K562 (cell line): Measurements from ENCODE around the gene PTRH1. TPM values are rescaled to one million over a fixed set of nuclear protein-coding genes. Genes with fewer than 3 reads are reported as not detected.

Experiments
- ATAC-seq: fragments of 200-7000 bp; cut with Tn5 transposase; 3 replicates; pipeline ENCODE4 v1.9.1; 2020; ENCODE audit warnings: moderate library complexity
- BruUV-seq: library from RNA; stranded (reverse); fragments of 400-500 nt; replicated peaks from 2 replicates; lab custom pipeline; 2021; lab: Mats Ljungman, UMichigan
- CTCF ChIA-PET: fragments of 300-600 bp; formaldehyde crosslinking; extraction: SDS; loops from one replicate; lab custom pipeline; 2021; ENCODE audit warnings: low intra/inter-chr PET ratio; lab: Yijun Ruan, JAX
- POLR2A ChIA-PET: fragments of 300-600, 350-650 bp; sonication (Branson Sonifier 250); formaldehyde crosslinking; extraction: SDS; loops from one replicate; lab custom pipeline; 2021; ENCODE audit warnings: antibody characterized with exemption, inconsistent platforms; lab: Yijun Ruan, JAX
- DNase-seq, 4 experiments: peaks; one replicate each; pipeline versions ENCODE4 v3.0.0 to v3.0.0-alpha.2; 2011 to 2018; ENCODE audit warnings: low spot score in 3 of 4, mixed read lengths in 3 of 4; ENCODE audit errors: extremely low read depth in 1 of 4
- FAIRE-seq: peaks from 2 replicates; lab custom pipeline; 2011; peaks lifted over from hg19 to GRCh38; lab: Jason Lieb, UNC
- H2AFZ ChIP-seq: 2 replicates; pipeline ENCODE4 v1.6.0; 2011; ENCODE audit warnings: low read depth, low read length, control low read depth, inconsistent platforms
- H3K27ac ChIP-seq: fragments of 200-600 bp; 3 replicates; pipeline ENCODE4 v1.8.0; 2011; ENCODE audit warnings: low read depth, mild to moderate bottlenecking, control low read depth, inconsistent platforms, low read length, moderate library complexity, mixed read lengths; ENCODE audit errors: extremely low read depth
- H3K27me3 ChIP-seq, 2 experiments: fragments of 300-600 bp in 1 of 2; 2 replicates in 1 of 2; 3 replicates in 1 of 2; pipeline versions ENCODE4 v1.6.0 to v1.8.0; 2011; ENCODE audit warnings: inconsistent platforms in 2 of 2, low read length in 2 of 2, mild to moderate bottlenecking in 1 of 2, mixed read lengths in 1 of 2, moderate library complexity in 1 of 2; ENCODE audit not compliant: control insufficient read depth in 2 of 2, insufficient read depth in 2 of 2
- H3K36me3 ChIP-seq: fragments of 300-600 bp; 3 replicates; pipeline ENCODE4 v1.8.0; 2011; ENCODE audit warnings: mild to moderate bottlenecking, low read length, inconsistent platforms; ENCODE audit not compliant: control insufficient read depth, insufficient read depth
- H3K4me1 ChIP-seq, 2 experiments: fragments of 200-600 bp in 1 of 2; replicated peaks in 1 of 2; 2 replicates in 1 of 2; 3 replicates in 1 of 2; pipeline versions ENCODE4 v1.5.1 to v1.8.0; 2011; ENCODE audit warnings: inconsistent platforms in 2 of 2, low read length in 2 of 2, mild to moderate bottlenecking in 1 of 2, mixed read lengths in 1 of 2, moderate library complexity in 1 of 2; ENCODE audit not compliant: control insufficient read depth in 2 of 2, insufficient read depth in 2 of 2
- H3K4me2 ChIP-seq: 2 replicates; pipeline ENCODE4 v1.6.1; 2011; ENCODE audit warnings: low read length, control low read depth, inconsistent platforms, mixed read lengths; ENCODE audit not compliant: insufficient read depth
- H3K4me3 ChIP-seq: fragments of 200-600 bp; sonication (generic), shearing (Covaris generic); 2 replicates; pipeline ENCODE4 v1.5.1; 2016; ENCODE audit warnings: control low read depth, inconsistent platforms
- H3K79me2 ChIP-seq: fragments of 200-600 bp; 3 replicates; pipeline ENCODE4 v1.8.0; 2011; ENCODE audit warnings: low read length, inconsistent platforms; ENCODE audit not compliant: control insufficient read depth, insufficient read depth
- H3K9ac ChIP-seq, 2 experiments: 2 replicates each; pipeline versions ENCODE4 v1.6.0 to v1.6.1; 2011; ENCODE audit warnings: low read depth in 2 of 2, low read length in 2 of 2, control low read depth in 1 of 2, inconsistent platforms in 1 of 2, mild to moderate bottlenecking in 1 of 2, mixed read lengths in 1 of 2; ENCODE audit not compliant: insufficient read depth in 1 of 2
- H3K9me1 ChIP-seq: one replicate; pipeline ENCODE4 v1.6.0; 2011; ENCODE audit warnings: inconsistent platforms, mild to moderate bottlenecking, low read length, moderate library complexity; ENCODE audit not compliant: control insufficient read depth, insufficient read depth
- H3K9me3 ChIP-seq: replicated peaks from 2 replicates; pipeline ENCODE4 v1.5.1; 2011; ENCODE audit warnings: low read depth, low read length, inconsistent platforms; ENCODE audit not compliant: control insufficient read depth, insufficient read depth
- H4K20me1 ChIP-seq: replicated peaks from 2 replicates; pipeline ENCODE4 v1.6.1; 2011; ENCODE audit warnings: low read length, inconsistent platforms, mixed read lengths; ENCODE audit not compliant: control insufficient read depth, insufficient read depth
- BCOR ChIP-seq: fragments of 450-650 bp; IDR thresholded peaks from 2 replicates; pipeline ENCODE4 v1.6.1; 2016
- FOXO4 ChIP-seq: fragments of 450-650 bp; formaldehyde crosslinking; IDR thresholded peaks from 2 replicates; pipeline ENCODE4 v1.4.0; 2020; ENCODE audit warnings: mild to moderate bottlenecking, moderate library complexity
- RBM25 ChIP-seq: fragments of 200-400 bp; formaldehyde crosslinking; IDR thresholded peaks from 2 replicates; pipeline ENCODE4 v1.6.1; 2018; ENCODE audit warnings: low read length, low read depth, moderate library complexity; ENCODE audit not compliant: severe bottlenecking
- TARDBP ChIP-seq: fragments of 450-650 bp; IDR thresholded peaks from 2 replicates; pipeline ENCODE4 v1.6.1; 2016
- ZNF143 ChIP-seq: sonication (generic); formaldehyde crosslinking; IDR thresholded peaks from 2 replicates; pipeline ENCODE4 v1.9.0; 2022; ENCODE audit warnings: mild to moderate bottlenecking, missing genetic modification reagents
- WGBS: fragments of 100-300 bp; shearing (Covaris generic); methylation state at CpG from one replicate; pipeline ENCODE4 v1.1.6; 2016; ENCODE audit warnings: low coverage, mixed read lengths; ENCODE audit not compliant: insufficient coverage; ENCODE audit errors: missing lambda C conversion rate; 5-methylcytosine and 5-hydroxymethylcytosine counted together
- in situ Hi-C: fragments of 300-500 bp; cut with MboI; formaldehyde crosslinking; loops from 4 replicates; pipeline ENCODE4 v1.15.0; 2018; ENCODE audit warnings: inconsistent platforms, mixed read lengths
- intact Hi-C: fragments of 100-400 bp; cut with micrococcal nuclease; formaldehyde crosslinking; loops from 2 replicates; pipeline ENCODE4 v1.14.2; 2022
- polyA plus RNA-seq, 8 experiments: library from polyadenylated mRNA; depleted of rRNA in 4 of 8; stranded (reverse) in 5 of 8; unstranded in 3 of 8; fragments of >200 nt; fragmentation: Nextera tagmentation in 2 of 8; fragmentation: Illumina TruSeq in 1 of 8; extraction: Ambion mirVana in 2 of 8; extraction: Trizol in 1 of 8; gene quantifications; 2 replicates each; pipeline versions ENCODE4 v1.2.1 to v1.2.3, GENCODE V29; 2011 to 2014; ENCODE audit warnings: inconsistent platforms in 1 of 8, missing spikeins in 1 of 8
- total RNA-seq, 7 experiments: library from RNA; depleted of rRNA in 6 of 7; stranded (reverse); fragments of >200 nt in 6 of 7; fragmentation: Illumina TruSeq in 2 of 7; extraction: Trizol in 2 of 7; gene quantifications; 2 replicates each; pipeline versions ENCODE4 v1.2.1 to v1.2.3, GENCODE V29; 2011 to 2021; ENCODE audit warnings: low replicate concordance in 1 of 7
- TF ChIP-seq, protein P1 (sequence below): fragments of 250-450 bp; sonication (Bioruptor Pico); IDR thresholded peaks from 2 replicates; pipeline ENCODE4 v1.5.0; 2021

Gene PTRH1
- total and polyA plus RNA-seq, 9 of the 15 experiments (the other 6 are each of a cell fraction or from before 2014, with no cell fraction given): 0.63 to 43.1 (median 5.7) TPM

DNA sequence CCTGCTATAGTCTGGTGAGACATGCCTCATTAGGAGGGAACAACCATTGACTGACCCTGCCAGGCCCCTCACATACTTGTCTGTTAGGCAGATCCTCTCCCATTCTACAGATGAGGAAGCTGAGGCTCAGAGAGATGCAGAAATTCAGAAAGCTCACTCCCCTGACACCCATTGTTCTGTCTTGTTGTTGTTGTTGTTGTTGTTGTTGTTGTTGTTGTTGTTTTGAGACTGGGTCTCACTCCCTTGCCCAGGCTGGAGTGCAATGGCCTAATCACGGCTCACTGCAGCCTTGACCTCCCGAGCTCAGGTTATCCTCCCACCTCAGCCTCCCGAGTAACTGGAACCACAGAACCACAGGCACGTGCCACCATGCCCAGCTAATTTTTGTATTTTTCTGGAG is 21.8 kb downstream of the PTRH1 start:
- intact Hi-C loops: no loop called here
- no peak for FAIRE-seq
- H3K27me3 ChIP-seq: no peaks in the 10 kb centered on the region
- H3K27ac ChIP-seq: no peak overlapping the region
- no peak for DNase-seq
- H3K4me1 ChIP-seq: peaks cover 4 to 7% of the 10 kb centered on the region in 2 experiments
- TF ChIP-seq FOXO4 (CRISPR knock-in tag) (no peak), BCOR (0 out of 2 replicates have a peak, but pooled peaks have one; percentile 13), RBM25 (peak; percentile 56), TARDBP (no peak), ZNF143 (no peak)
- TF ChIP-seq, protein P1, sequence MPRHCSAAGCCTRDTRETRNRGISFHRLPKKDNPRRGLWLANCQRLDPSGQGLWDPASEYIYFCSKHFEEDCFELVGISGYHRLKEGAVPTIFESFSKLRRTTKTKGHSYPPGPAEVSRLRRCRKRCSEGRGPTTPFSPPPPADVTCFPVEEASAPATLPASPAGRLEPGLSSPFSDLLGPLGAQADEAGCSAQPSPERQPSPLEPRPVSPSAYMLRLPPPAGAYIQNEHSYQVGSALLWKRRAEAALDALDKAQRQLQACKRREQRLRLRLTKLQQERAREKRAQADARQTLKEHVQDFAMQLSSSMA (CRISPR knock-in tag): no peak
- TF ChIP-seq, all 486 proteins: peak for 2
- no peaks in the 10 kb centered on the region; the same call in 2 of the 3 replicates for H3K36me3 ChIP-seq
- in situ Hi-C loops: no loop called here
- 47% methylated on average over 3 of the region's 4 CpGs for whole genome bisulfite sequencing
- no peak overlapping the region for H3K4me3 ChIP-seq
- no peak for ATAC-seq
- no peak overlapping the region for H3K4me2 ChIP-seq
- no peak overlapping the region for H2AFZ ChIP-seq
- no peaks in the 10 kb centered on the region for H3K79me2 ChIP-seq
- no peaks in the 10 kb centered on the region for H3K9me3 ChIP-seq
- ChIA-PET CTCF (no interaction called here), POLR2A (interaction anchor here (0.7 to 1.8 kb wide), 2 partner anchors 12 to 42 kb away, joined by 3 to 6 read pairs; no protein-coding TSS in a partner anchor)
- no peak overlapping the region for H3K9ac ChIP-seq
- no peaks in the 10 kb centered on the region for H3K9me1 ChIP-seq
- no TSS peak for BruUV-seq
- H4K20me1 ChIP-seq: no peaks in the 10 kb centered on the region
